NCI-H1417 treated with DMSO at 0.1 percent for 48 hours (cell line): Measurements from ENCODE around the gene TAF6.

Experiments used
- DNase-seq: peaks from one replicate; lab custom pipeline; 2025; lab: John Stamatoyannopoulos, UW

The TAF6 gene

DNA sequence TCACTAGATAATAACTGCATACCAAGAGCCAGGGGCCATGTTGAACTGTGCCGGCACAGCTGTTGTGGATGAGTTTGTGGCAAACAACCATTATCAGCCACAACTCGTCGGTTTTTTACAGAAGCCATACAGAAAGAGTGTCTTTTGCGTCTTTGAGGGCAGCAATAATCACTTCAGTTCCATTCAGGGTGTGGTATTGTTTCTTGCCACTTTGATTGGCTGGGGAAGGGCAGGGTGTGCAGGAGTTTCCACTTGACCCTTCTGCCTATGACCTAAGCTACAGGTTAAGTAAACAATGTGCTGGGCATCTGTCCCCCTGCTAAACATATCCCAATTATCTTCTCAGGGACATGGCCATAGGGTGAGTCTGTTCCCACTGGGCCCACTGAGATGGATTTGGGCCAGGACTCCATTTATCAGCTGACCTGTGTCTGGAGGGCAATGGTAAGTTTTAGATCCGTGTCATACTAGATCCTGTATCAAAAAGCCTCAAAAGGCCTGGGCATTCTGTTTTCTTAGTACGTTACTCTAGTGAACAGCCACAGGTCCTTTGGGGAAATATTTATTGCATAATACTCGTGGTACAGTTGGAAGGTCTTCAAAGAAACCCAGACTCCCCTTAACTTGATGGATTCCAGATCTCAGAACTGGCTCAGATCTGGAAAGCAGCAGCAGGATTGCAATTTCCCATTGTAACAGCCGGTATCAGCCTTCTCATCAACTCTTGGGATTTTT is 53.5 kb downstream of the TAF6 start:
- no peak for DNase-seq

DNA sequence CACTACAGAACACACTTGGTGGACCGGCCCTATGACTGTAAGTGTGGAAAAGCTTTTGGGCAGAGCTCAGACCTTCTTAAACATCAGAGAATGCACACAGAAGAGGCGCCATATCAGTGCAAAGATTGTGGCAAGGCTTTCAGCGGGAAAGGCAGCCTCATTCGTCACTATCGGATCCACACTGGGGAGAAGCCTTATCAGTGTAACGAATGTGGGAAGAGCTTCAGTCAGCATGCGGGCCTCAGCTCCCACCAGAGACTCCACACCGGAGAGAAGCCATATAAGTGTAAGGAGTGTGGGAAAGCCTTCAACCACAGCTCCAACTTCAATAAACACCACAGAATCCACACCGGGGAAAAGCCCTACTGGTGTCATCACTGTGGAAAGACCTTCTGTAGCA is 55.0 kb downstream of the TAF6 start:
- no peak for DNase-seq

DNA sequence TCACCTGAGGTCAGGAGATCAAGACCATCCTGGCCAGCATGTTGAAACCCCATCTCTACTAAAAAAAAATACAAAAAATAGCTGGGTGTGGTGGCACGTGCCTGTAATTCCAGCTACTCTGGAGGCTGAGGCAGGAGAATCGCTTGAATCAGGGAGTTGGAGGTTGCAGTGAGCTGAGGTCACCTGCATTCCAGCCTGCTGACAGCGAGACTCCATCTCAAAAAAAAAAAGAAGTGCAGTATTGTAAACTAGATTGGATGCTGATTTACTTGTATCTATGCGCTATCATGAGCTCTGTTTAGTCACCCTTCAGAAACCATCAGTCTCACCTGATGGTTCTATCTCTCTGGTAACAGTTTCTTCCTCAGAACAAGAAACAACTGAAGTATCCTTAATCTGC is 55.8 kb downstream of the TAF6 start:
- no peak for DNase-seq

DNA sequence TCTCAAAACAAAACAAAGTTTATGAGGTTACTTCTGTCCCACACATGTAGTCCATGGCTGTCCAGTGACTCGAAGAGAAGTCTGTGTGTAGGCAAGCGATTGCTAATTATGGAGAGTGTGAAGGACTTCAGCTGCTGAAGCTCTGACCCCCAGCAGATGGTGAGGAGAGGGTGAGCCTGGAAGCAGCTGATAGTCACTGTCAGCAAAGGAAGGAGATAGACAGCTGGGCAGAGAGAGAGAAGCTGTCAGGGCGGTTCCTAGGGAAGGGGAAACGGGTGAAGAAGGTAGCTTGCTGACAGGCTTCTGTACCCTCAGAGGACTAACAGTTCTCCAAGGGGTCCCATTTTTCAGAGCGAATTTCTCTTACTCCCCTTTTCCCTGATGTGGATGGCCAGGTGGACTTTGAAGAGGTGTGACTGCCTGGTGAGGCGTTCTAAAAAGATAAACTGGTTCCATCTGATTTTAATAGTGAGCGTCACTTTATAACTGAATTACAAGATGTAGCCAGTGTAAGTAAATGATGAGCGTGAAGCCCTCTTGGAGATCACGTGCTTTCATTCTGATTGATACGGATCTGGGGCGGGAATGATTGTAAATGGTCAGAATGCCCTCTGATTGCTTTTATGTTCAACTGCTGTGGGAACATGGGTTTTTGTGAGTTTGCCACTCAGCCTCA is 57.5 kb downstream of the TAF6 start:
- no peak for DNase-seq

DNA sequence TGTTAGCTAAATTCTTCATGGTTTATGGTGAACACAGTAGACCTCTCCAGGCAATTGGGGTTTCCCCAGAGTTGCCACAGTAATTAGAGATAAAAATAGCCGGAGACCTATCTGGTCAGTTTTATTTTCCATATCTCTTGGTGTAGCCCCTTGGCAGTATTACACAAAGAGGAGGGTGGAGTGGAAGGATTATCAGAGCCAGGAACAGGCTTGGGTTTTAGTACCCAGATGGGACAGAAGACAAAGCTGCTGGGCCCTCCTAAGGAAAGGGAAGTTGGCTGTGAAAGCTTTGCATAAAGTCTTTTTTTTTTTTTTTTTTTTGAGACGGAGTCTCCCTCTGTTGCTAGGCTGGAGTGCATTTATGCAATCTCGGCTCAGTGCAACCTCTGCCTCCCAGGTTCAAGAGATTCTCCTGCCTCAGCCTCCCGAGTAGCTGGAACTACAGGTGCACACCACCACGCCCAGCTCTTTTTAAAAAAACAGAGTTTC is 59.9 kb downstream of the TAF6 start:
- no peak for DNase-seq
